OCI-M2 (cell line): Measurements from ENCODE around the gene ATF7.

Experiments used
- DNase-seq: peaks from one replicate; lab custom pipeline; 2025; ENCODE audit not compliant: unreplicated experiment; lab: John Stamatoyannopoulos, UW

Gene ATF7

GRCh38 chr12:53463802-53464560, 162.2 kb downstream of the ATF7 start:
- no peak for DNase-seq

DNA sequence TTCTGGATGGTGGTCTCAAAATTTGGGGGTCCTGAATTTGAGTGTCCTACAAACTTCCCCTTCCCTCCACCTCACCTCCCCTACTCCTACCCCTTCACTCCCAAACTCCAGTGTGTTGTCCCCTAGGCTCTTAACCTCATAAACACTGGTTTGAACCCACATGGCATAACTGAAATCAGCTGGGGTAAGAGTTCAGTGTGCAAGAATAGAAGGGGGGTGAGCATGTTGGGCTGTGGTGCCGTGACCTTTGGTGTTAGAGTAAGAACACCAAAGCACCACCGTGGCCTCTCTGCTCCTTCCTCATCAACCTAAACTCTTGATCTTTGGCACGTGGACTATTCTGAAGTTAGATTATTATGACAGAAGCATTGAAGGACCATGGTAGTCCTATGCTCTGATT, 163.2 kb downstream of the ATF7 start:
- no peak for DNase-seq

- DNase-seq = no peak
These were observed 164.6 kb downstream of the ATF7 start for GRCh38 chr12:53461591-53461990.

DNA sequence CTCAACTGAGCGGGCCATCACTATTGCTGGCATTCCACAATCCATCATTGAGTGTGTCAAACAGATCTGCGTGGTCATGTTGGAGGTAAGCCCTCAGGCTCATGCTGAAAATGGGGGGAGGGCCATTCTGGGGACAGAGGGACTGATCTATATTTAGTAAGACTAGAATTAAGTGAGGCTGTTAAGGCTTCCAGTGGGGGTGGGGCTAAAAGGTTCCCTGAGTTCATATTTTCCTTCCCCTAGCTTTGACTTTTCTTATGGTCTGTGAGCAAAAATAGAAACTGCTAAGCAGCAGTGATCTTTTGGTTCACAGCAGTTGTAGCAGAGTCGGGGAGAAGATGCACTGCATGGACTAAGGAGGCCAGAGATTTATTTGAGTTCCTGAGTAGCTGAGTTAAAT, 165.1 kb downstream of the ATF7 start:
- no peak for DNase-seq

GRCh38 chr12:53459097-53459496, 167.1 kb downstream of the ATF7 start:
- no peak for DNase-seq
